ENCODE measurements around the gene BRIP1. TPM values are rescaled to one million over a fixed set of nuclear protein-coding genes. Genes with fewer than 3 reads are reported as not detected.

The BRIP1 gene
- total RNA-seq, 1 donor from 2014 or later = 0.83 TPM

GRCh38 chr17:61757168-61757567 is 106.2 kb downstream of the BRIP1 start:
- no peak for DNase-seq (ENCODE audit: low spot score)

GRCh38 chr17:61756561-61756960 is 106.8 kb downstream of the BRIP1 start:
- DNase-seq (ENCODE audit: low spot score) = no peak

DNA sequence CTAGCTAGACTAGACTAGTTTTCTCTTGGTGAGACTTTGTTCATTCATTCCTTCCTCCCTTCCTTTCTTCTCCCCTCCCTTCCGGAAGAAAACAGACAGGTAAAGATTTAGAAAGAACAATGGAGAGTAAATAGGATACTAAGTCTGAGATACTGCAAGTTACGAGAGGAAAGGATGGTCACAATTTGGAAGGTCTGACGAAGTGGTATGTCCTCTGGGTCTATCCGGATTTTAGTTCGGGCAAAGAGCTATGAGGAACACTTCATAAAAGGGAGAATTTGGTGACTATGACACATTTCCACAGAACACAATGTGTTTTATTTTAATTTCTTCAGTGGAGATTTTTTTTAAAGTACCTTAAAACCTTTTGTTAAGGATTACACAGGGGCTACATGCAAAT is 107.7 kb downstream of the BRIP1 start:
- no peak for DNase-seq (ENCODE audit: low spot score)

- DNase-seq (ENCODE audit: low spot score) = no peak
Observed at GRCh38 chr17:61755078-61755477, 108.2 kb downstream of the BRIP1 start.

- no peak for DNase-seq (ENCODE audit: low spot score)
Observed at GRCh38 chr17:61754124-61754523, 109.2 kb downstream of the BRIP1 start.

DNA sequence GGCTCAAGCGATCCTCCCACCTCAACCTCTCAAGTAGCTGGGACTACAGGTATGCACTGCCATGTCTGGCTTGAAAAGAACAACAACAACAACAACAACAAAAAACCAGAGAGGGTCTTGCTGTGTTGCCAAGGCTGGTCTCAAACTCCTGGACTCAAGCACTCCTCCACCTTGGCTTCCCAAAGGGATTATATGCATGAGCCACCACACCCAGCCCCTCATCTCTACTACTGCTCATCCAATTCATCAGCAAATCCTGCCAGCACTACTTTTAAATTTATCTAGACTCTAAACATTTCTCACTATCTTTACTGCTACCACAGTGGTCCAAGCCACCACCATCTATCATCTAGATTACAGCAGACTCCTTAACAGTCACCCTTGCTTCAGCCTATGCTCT is 109.6 kb downstream of the BRIP1 start:
- no peak for DNase-seq (ENCODE audit: low spot score)

DNA sequence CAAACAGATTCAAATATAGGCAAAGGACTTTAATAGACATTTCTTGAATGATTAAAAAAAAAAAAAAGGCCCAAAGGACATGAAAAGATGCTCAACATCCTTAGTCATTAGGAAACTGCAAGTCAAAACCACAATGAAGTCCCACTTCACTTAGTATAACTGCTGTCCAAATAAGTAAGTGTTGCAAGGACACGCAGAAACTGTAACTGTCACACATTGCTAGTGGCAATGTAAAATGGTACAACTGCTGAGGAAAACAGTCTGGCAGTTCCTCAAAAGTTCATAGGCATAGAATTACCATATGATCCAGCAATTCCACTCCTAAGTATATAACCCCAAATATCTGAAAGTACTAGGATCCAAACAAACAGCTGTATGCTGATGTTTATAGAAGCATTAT is 112.7 kb downstream of the BRIP1 start:
- no peak for DNase-seq (ENCODE audit: low spot score)

DNA sequence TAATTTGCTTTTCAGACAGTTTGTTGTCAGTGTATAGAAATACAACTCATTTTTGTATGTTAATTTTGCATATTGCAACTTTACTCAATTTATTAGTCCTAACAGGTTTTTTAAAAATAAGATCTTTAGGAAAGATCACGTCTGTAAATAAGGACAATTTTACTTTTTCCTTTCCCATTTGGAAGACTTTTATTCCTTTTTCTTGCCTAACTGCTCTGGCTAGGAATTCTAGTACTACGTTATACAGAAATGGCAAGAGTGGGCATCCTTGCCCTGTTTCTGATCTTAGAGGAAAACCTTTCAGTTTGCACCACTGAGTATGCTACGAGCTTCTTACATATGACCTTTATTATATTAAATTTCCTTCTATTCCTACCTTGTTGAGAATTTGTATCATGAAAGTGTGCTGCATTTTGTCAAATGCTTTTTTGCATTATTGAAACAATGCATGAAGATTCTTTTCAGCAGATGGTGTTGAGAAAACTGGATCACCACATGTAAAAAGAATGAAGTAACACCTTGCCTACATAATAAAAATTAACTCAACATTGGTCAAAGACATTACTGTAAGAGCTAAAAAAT is 113.4 kb downstream of the BRIP1 start:
- DNase-seq (ENCODE audit: low spot score) = no peak

- no peak for DNase-seq (ENCODE audit: low spot score)
Observed at GRCh38 chr17:61746248-61746985, 116.9 kb downstream of the BRIP1 start.

DNA sequence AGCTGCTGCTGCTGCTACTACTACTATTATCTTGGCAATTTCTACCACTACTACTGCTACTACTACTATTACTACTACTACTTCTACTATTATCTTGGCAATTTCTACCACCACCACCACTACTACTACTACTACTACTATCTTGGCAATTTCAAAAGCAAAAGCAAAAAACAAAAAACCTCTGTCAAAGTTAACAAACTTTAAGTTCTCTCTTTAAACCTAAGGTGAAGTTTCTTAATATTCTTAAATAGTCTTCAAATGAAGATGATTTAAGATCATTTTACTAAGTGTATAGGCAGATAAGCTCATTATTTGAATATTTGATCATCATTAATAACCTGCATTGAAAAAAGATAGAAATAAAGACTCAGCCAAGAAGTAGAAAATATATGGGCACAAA is 118.5 kb downstream of the BRIP1 start:
- DNase-seq (ENCODE audit: low spot score) = no peak

- DNase-seq (ENCODE audit: low spot score) = no peak
Observed at GRCh38 chr17:61744252-61744651, 119.1 kb downstream of the BRIP1 start.

DNA sequence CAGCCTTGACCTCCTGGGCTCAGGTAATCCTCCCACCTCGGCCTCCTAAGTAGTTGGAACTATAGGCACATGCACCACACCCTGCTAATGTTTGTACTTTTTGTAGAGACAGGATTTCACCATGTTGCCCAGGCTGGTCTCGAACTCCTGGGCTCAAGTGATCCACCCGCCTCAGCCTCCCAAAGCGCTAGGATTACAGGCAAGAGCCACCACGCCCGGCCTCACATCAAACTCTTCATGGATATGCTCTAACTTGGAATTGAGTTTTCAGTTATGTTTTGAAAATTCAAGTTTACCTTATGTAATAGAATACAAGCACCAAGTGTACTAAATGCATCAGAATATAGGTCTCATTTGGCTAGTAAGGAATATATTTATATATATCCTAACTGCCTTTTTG is 119.6 kb downstream of the BRIP1 start:
- DNase-seq (ENCODE audit: low spot score) = no peak

DNA sequence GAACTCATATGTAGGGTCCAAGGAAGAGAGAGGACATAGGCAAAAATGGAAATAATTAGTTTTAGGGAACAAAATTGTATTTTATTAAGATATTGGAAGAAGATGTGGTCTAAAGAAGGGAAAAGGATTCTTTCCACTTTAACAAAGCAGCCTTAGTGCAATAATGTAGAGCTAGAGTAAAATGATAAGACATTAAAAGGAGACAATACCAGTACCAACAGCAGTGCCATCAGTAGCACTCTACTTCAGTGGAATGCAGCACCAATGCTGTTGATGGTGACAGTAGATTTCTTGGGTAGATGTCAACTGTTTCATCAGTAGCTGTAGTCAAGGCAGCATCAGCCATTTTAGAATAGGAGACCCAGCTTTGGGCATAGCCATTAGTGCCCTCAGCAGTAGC is 124.3 kb downstream of the BRIP1 start:
- no peak for DNase-seq (ENCODE audit: low spot score)

- no peak for DNase-seq (ENCODE audit: low spot score)
Observed at GRCh38 chr17:61738249-61738648, 125.1 kb downstream of the BRIP1 start.

- DNase-seq (ENCODE audit: low spot score) = no peak
Observed at GRCh38 chr17:61737820-61738219, 125.5 kb downstream of the BRIP1 start.

DNA sequence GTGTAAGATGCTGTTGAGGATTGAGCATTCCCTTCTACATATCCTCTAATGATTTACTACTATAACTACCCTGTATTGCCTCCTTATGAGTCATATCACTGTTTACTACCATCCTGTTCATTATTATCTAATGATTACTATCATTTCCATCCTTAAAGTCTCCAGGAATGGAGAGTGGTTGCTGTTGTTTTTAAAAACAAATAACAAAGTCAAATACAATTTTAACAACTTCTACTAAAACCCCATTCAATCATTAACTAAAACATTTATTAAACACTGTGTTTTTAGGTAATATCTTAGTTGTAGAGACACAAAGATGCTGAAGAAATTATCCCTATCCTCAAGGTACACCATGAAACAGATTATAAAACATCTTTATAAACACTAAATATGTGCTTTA is 126.9 kb downstream of the BRIP1 start:
- no peak for DNase-seq (ENCODE audit: low spot score)

- no peak for DNase-seq (ENCODE audit: low spot score)
Observed at GRCh38 chr17:61735807-61736206, 127.5 kb downstream of the BRIP1 start.

DNA sequence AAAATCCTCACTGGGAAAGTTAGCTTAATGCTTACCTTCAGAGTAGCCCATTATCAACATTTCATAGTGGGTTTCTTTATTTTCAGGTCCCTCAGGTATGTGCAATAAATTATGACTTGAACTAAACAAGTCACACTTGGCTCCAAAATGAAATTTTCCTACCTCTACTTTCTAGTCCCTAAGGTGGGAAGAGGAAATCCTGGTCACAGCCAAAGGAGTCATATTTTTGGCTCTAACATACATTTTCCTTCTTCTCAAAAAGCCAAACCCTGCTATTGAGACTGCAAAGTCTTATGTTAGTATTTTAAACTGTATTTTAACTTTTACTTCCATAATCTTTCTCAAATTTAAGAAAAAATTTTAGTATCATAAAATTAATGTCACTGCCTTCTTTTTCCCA is 128.9 kb downstream of the BRIP1 start:
- DNase-seq (ENCODE audit: low spot score) = no peak

DNA sequence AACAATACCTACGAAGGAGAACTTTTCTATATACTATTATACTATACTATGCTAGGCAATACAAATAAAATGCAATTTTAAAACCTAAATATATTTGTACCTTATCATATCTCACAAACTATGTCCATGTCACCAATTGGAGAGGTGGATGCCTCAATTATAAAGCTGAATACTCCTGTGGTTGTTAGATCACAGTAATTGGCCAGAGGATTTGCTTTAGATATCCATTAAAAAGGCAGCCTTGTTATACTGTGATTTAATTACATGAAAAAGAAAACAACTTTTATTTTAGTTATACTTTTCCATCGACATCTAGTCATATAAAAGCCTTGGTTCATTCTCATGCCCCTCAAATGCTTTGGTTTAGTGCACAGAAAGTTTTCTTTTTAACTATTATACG is 129.3 kb downstream of the BRIP1 start:
- no peak for DNase-seq (ENCODE audit: low spot score)

- DNase-seq (ENCODE audit: low spot score) = no peak
Observed at GRCh38 chr17:61733021-61733420, 130.3 kb downstream of the BRIP1 start.

- DNase-seq (ENCODE audit: low spot score) = no peak
Observed at GRCh38 chr17:61732169-61732568, 131.2 kb downstream of the BRIP1 start.

GRCh38 chr17:61731330-61731729 is 132.0 kb downstream of the BRIP1 start:
- no peak for DNase-seq (ENCODE audit: low spot score)

DNA sequence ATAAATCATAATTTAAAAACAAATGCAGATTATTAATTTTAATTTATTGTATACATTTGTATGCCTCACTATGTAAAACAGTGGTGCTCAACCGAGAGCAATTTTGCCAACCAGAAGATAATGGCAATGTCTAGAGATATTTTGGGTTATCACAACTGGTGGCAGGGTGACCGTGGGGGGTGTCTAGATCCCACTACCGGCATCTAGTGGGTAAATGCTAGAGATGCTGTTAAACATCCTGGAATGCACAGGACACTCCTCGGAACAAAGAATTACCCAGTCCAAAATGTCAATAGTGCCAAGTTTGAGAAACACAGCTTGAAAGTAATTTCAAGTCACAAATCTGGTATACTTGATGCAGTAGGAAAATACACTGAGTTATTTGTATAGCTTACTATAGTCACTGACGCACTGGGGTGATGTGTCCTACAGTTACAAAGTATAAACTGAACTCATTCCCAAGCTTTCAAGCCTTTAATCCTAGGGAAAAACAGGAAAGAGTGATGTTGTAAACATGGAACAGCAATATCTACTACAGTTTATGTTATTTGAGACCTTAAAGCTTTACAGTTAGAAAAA is 133.5 kb downstream of the BRIP1 start:
- no peak for DNase-seq (ENCODE audit: low spot score)

All from mucosa of gallbladder (tissue), 1 donor.